ENCODE data around the gene MPC2.

DNA sequence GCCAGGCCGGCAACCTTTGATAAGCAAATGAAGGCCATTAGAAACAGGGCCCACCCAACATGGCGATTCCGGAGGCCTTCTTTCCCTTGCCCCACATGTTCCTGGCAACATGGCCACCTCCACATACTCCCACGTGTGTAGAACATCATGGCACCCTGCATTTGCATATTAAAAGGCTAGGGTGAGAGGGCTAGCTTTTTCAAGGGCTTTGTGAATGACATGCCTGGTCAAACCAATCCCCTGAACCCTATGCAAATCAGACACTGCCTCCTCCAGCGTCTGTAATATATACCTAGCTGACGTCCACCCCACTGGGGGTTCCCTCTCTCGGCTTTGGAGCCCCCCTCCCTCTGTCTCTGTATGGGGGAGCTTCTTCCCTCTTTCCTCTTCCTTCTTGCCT lies 24.6 kb downstream of the MPC2 start:
- TF ChIP-seq, protein P1, sequence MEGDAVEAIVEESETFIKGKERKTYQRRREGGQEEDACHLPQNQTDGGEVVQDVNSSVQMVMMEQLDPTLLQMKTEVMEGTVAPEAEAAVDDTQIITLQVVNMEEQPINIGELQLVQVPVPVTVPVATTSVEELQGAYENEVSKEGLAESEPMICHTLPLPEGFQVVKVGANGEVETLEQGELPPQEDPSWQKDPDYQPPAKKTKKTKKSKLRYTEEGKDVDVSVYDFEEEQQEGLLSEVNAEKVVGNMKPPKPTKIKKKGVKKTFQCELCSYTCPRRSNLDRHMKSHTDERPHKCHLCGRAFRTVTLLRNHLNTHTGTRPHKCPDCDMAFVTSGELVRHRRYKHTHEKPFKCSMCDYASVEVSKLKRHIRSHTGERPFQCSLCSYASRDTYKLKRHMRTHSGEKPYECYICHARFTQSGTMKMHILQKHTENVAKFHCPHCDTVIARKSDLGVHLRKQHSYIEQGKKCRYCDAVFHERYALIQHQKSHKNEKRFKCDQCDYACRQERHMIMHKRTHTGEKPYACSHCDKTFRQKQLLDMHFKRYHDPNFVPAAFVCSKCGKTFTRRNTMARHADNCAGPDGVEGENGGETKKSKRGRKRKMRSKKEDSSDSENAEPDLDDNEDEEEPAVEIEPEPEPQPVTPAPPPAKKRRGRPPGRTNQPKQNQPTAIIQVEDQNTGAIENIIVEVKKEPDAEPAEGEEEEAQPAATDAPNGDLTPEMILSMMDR (conservative IDR thresholded peaks at IDR 0.05; ENCODE audit: low read depth, low read length), result no peak
- TF ChIP-seq EZH2 (IDR thresholded peaks at IDR 0.05; ENCODE audit: borderline replicate concordance, low read depth, low read length, poor library complexity, severe bottlenecking), result no peak
